Measurements from ENCODE around the gene KCNN4. TPM values are rescaled to one million over a fixed set of nuclear protein-coding genes. Genes with fewer than 3 reads are reported as not detected.

The KCNN4 gene
- polyA plus RNA-seq, 1 donor from 2014 or later = not detected

- no peaks in the 10 kb centered on the region for H3K36me3 ChIP-seq (ENCODE audit: insufficient read depth, low read length)
- H3K4me3 ChIP-seq (ENCODE audit: low read length) = no peak overlapping the region
- H3K9me3 ChIP-seq (ENCODE audit: low read length) = no peaks in the 10 kb centered on the region
- peaks cover 29% of the 10 kb centered on the region for H3K27me3 ChIP-seq (ENCODE audit: insufficient read depth, low read depth, low read length)
- H3K79me2 ChIP-seq (replicated peaks; ENCODE audit: insufficient read depth, low read length) = no peaks in the 10 kb centered on the region
- no peaks in the 10 kb centered on the region for H4K20me1 ChIP-seq (ENCODE audit: insufficient read depth)
- H3K9me2 ChIP-seq (ENCODE audit: insufficient read depth, low read length) = no peaks in the 10 kb centered on the region
- no peak overlapping the region for H3K27ac ChIP-seq (ENCODE audit: low read length)
- H2AFZ ChIP-seq (ENCODE audit: low read depth, low read length) = no peak overlapping the region
- TF ChIP-seq RAD21 (conservative IDR thresholded peaks at IDR 0.05) (no peak), SMC3 (conservative IDR thresholded peaks at IDR 0.05; ENCODE audit: poor library complexity) (no peak), REST (IDR thresholded peaks at IDR 0.05; ENCODE audit: borderline replicate concordance) (no peak), POLR2AphosphoS5 (IDR thresholded peaks at IDR 0.05) (no peak), MXI1 (conservative IDR thresholded peaks at IDR 0.05; ENCODE audit: poor library complexity, severe bottlenecking) (no peak), TAF1 (IDR thresholded peaks at IDR 0.05; ENCODE audit: low read depth) (no peak), CTCF (IDR thresholded peaks at IDR 0.05; ENCODE audit: poor library complexity, severe bottlenecking) (no peak), EP300 (conservative IDR thresholded peaks at IDR 0.05; ENCODE audit: poor library complexity, severe bottlenecking) (no peak), EZH2 (IDR thresholded peaks at IDR 0.05; ENCODE audit: borderline replicate concordance, insufficient read depth, low read length, poor library complexity, severe bottlenecking) (no peak)
- H3K9ac ChIP-seq (ENCODE audit: low read length) = no peak overlapping the region
- no peaks in the 10 kb centered on the region for H3F3A ChIP-seq (ENCODE audit: insufficient read depth, low read length, poor library complexity, severe bottlenecking)
- no peak overlapping the region for H3K4me2 ChIP-seq (ENCODE audit: low read length)
These were observed 3.5 kb downstream of the KCNN4 start for GRCh38 chr19:43777163-43777695.

GRCh38 chr19:43776286-43776685 lies 4.5 kb downstream of the KCNN4 start:
- H3K79me2 ChIP-seq (replicated peaks; ENCODE audit: insufficient read depth, low read length) = no peaks in the 10 kb centered on the region
- H3K27me3 ChIP-seq (ENCODE audit: insufficient read depth, low read depth, low read length) = peaks cover 31% of the 10 kb centered on the region
- no peak overlapping the region for H3K27ac ChIP-seq (ENCODE audit: low read length)
- no peak overlapping the region for H3K4me2 ChIP-seq (ENCODE audit: low read length)
- H3K4me3 ChIP-seq (ENCODE audit: low read length) = no peak overlapping the region
- H2AFZ ChIP-seq (ENCODE audit: low read depth, low read length) = no peak overlapping the region
- H3K9me2 ChIP-seq (ENCODE audit: insufficient read depth, low read length) = no peaks in the 10 kb centered on the region
- TF ChIP-seq TAF1 (IDR thresholded peaks at IDR 0.05; ENCODE audit: low read depth) (no peak), EZH2 (IDR thresholded peaks at IDR 0.05; ENCODE audit: borderline replicate concordance, insufficient read depth, low read length, poor library complexity, severe bottlenecking) (no peak), SMC3 (conservative IDR thresholded peaks at IDR 0.05; ENCODE audit: poor library complexity) (no peak), CTCF (IDR thresholded peaks at IDR 0.05; ENCODE audit: poor library complexity, severe bottlenecking) (no peak), REST (IDR thresholded peaks at IDR 0.05; ENCODE audit: borderline replicate concordance) (no peak), RAD21 (conservative IDR thresholded peaks at IDR 0.05) (no peak), EP300 (conservative IDR thresholded peaks at IDR 0.05; ENCODE audit: poor library complexity, severe bottlenecking) (no peak)
- H3K36me3 ChIP-seq (ENCODE audit: insufficient read depth, low read length) = no peaks in the 10 kb centered on the region
- no peaks in the 10 kb centered on the region for H3K9me3 ChIP-seq (ENCODE audit: low read length)
- no peaks in the 10 kb centered on the region for H4K20me1 ChIP-seq (ENCODE audit: insufficient read depth)
- H3F3A ChIP-seq (ENCODE audit: insufficient read depth, low read length, poor library complexity, severe bottlenecking) = no peaks in the 10 kb centered on the region
- no peak overlapping the region for H3K9ac ChIP-seq (ENCODE audit: low read length)

Data from neural cell (in vitro differentiated cells).